GM19324 (cell line): Measurements from ENCODE around the gene MYPOP.

ENCODE experiments used
- ATAC-seq: cut with Tn5 transposase; IDR thresholded peaks from one replicate; pipeline ENCODE4 v1.9.1; 2021; ENCODE audit warnings: mild to moderate bottlenecking, moderate library complexity; ENCODE audit not compliant: unreplicated experiment, low FRiP score

The MYPOP gene

GRCh38 chr19:45901912-45902650 is at the start of gene MYPOP:
Gene MYPOP (minus strand): TSS chr19:45902613. CDS start chr19:45901773, 840 bp downstream.
- no peak for ATAC-seq

- no peak for ATAC-seq
Observed at GRCh38 chr19:45947926-45948325, 45.5 kb upstream of the MYPOP start.

GRCh38 chr19:45940515-45940805 is 38.0 kb upstream of the MYPOP start:
- no peak for ATAC-seq

GRCh38 chr19:45939792-45940514 is 37.5 kb upstream of the MYPOP start:
- no peak for ATAC-seq

GRCh38 chr19:45938733-45939319 is 36.4 kb upstream of the MYPOP start:
- no peak for ATAC-seq

GRCh38 chr19:45935267-45935666 is 32.9 kb upstream of the MYPOP start:
- no peak for ATAC-seq

GRCh38 chr19:45934551-45935230 is 32.3 kb upstream of the MYPOP start:
- ATAC-seq: no peak

GRCh38 chr19:45933759-45934158 is 31.3 kb upstream of the MYPOP start:
- no peak for ATAC-seq

- no peak for ATAC-seq
Observed at GRCh38 chr19:45931055-45931454, 28.6 kb upstream of the MYPOP start.

- no peak for ATAC-seq
Observed at GRCh38 chr19:45929247-45929646, 26.8 kb upstream of the MYPOP start.

- ATAC-seq: no peak
Observed at GRCh38 chr19:45927565-45928261, 25.3 kb upstream of the MYPOP start.

GRCh38 chr19:45924891-45925447 is 22.6 kb upstream of the MYPOP start:
- ATAC-seq: no peak

GRCh38 chr19:45922281-45922680 is 19.9 kb upstream of the MYPOP start:
- no peak for ATAC-seq

GRCh38 chr19:45920458-45920857 is 18.0 kb upstream of the MYPOP start:
- no peak for ATAC-seq

- no peak for ATAC-seq
Observed at GRCh38 chr19:45919678-45920077, 17.3 kb upstream of the MYPOP start.

- ATAC-seq: no peak
Observed at GRCh38 chr19:45918721-45919120, 16.3 kb upstream of the MYPOP start.

- ATAC-seq: no peak
Observed at GRCh38 chr19:45917421-45918091, 15.1 kb upstream of the MYPOP start.

GRCh38 chr19:45913874-45914830 is 11.7 kb upstream of the MYPOP start, which contains the start of gene NANOS2:
Gene NANOS2 (minus strand): TSS chr19:45914778. CDS start chr19:45914693, 85 bp downstream.
- no peak for ATAC-seq

GRCh38 chr19:45911291-45911690 is 8.9 kb upstream of the MYPOP start:
- no peak for ATAC-seq
